Activated naive CD8-positive, alpha-beta T cell (primary cell): Measurements from ENCODE around the gene RMND1.
"Not testable (repeated sequence)": the region's sequence is repeated elsewhere in the genome, so short reads cannot be mapped to it uniquely, and the experiment has no call there.

Source experiments
- H3K27ac Mint-ChIP-seq: one replicate; pipeline ENCODE4 v1.8.0; 2021; ENCODE audit warnings: mixed read lengths
- H3K27me3 Mint-ChIP-seq: one replicate; pipeline ENCODE4 v1.8.0; 2021; ENCODE audit warnings: mixed read lengths
- H3K36me3 Mint-ChIP-seq: one replicate; pipeline ENCODE4 v1.8.0; 2021; ENCODE audit warnings: mixed read lengths
- H3K4me1 Mint-ChIP-seq: one replicate; pipeline ENCODE4 v1.8.0; 2021; ENCODE audit warnings: low read depth, mixed read lengths
- H3K4me3 Mint-ChIP-seq: one replicate; pipeline ENCODE4 v1.8.0; 2021; ENCODE audit warnings: mild to moderate bottlenecking, mixed read lengths
- H3K9me3 Mint-ChIP-seq: one replicate; pipeline ENCODE4 v1.8.0; 2021; ENCODE audit warnings: low read depth, mixed read lengths

RMND1 gene

DNA sequence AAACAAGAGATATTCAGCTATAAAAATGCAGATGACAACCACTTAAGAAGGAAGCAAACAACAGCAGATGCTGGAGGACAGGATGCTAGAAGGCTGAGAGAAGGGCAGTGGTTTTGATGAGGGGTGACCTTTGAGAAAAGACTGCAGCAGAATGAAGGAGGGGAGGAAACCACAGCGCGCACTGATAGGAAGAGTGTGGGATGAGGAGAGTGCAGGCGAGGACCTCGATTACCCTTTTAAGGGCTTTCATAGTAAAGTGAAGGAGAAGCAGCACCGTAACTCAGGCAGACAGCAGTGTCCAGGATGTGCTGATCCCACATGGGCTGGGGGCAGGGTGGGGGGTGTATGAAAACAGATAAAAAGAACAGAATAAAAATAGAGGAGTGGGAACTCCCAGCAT, 79.8 kb downstream of the RMND1 start:
- H3K27ac Mint-ChIP-seq, result peak overlapping the region; percentile 85
- peaks cover 56% of the 10 kb centered on the region for H3K4me1 Mint-ChIP-seq

DNA sequence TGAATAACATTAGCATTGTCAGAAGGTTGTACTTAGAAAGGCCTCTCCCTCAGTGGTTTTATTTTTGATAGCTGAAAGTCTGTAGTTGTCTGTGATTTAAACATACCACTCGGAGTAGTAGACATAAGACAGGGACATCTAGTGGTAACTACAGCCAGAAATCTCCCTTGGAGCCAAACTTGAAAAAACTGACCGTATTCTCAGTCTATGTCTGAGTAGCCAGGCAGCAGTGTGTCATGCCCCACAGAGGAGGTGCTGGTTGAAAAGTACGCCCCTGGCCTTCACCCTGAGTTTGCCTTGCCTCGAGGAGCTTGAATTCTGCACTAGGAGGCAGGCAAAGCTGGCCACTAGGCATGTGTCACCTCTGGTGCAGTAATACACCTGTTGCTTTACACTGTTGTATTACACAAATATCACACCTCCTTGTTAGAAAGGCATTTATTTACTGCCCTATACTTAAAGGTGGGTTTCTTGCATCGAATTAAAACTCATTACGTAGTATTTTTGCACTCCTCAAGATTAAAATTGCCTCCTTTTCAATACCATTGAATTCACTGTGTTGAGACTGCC, 81.3 kb downstream of the RMND1 start:
- peaks cover 19% of the 10 kb centered on the region for H3K36me3 Mint-ChIP-seq
- H3K9me3 Mint-ChIP-seq, result no peaks in the 10 kb centered on the region
- peaks cover 40% of the 10 kb centered on the region for H3K4me1 Mint-ChIP-seq
- no peak overlapping the region for H3K4me3 Mint-ChIP-seq
- H3K27ac Mint-ChIP-seq, result peak overlapping the region; percentile 85
- no peaks in the 10 kb centered on the region for H3K27me3 Mint-ChIP-seq

More for the DNA sequence above, 79.8 kb downstream of the RMND1 start:
- no peaks in the 10 kb centered on the region for H3K27me3 Mint-ChIP-seq
- H3K4me3 Mint-ChIP-seq, result peak overlapping the region; percentile 72
- H3K9me3 Mint-ChIP-seq, result no peaks in the 10 kb centered on the region
- peaks cover 11% of the 10 kb centered on the region for H3K36me3 Mint-ChIP-seq

DNA sequence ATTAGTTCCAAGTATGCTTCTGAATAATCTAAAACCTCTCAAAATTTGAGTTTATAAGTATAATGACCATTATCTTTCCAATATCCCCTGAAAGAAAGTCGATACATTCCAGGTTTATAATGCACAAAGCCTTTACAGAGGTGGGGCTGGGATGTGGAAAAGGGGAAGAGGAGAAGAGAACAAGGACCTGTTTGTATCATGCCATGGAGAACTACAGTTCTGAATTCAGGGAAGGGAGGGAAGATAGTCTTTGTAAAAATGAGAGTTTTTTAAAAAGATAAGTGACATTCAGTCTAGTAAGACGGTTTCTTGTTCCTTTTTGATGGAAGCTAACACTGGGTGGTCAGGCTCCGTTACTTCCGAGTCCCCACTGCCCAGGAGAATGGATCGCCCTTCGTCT, 86.7 kb downstream of the RMND1 start:
- Mint-ChIP-seq H3K4me1 (no peaks in the 10 kb centered on the region), H3K27me3 (no peaks in the 10 kb centered on the region), H3K4me3 (no peak overlapping the region), H3K9me3 (no peaks in the 10 kb centered on the region), H3K36me3 (peaks cover 15% of the 10 kb centered on the region), H3K27ac (no peak overlapping the region)

DNA sequence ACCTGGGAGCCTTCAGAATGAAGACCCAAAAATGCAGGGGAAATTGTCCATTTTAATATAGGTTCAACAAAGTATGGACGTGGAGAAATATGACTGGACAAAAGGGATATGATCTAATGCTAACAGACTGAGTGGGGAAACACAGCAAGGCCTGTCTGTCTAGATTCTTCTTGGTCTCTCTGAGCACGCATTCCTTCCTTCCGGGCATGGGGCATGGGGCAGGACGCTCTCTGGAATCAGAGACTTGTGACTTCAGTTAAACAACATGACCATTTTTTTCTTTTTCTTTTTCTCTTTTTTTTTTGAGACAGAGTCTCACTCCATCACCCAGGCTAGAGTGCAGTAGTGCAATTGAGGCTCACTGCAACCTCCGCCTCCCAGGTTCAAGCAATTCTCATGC, 92.4 kb downstream of the RMND1 start:
- Mint-ChIP-seq H3K4me3 (no peak overlapping the region), H3K27ac (no peak overlapping the region), H3K36me3 (peaks cover 9% of the 10 kb centered on the region), H3K9me3 (no peaks in the 10 kb centered on the region), H3K4me1 (peaks cover 10% of the 10 kb centered on the region), H3K27me3 (no peaks in the 10 kb centered on the region)

DNA sequence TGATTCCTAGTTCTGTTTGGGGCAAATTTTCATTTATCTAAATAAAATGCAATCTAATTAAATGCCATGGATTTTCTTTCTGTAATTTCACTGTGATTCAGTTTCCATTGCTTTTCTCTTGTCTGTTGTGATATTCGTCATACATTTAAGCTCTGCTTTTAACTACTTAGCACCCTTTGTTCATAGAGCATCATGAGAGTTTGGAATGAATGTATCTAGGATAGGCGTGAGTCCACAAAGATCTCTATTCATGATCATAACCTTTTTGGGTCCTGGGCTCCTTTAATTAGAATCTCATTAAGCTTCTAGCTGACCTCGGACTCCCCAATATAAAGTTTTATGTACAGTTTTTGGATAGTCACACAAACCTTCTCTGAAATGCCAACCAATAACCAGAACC, 93.5 kb downstream of the RMND1 start:
- Mint-ChIP-seq H3K27ac (no peak overlapping the region), H3K4me1 (peaks cover 10% of the 10 kb centered on the region), H3K27me3 (no peaks in the 10 kb centered on the region), H3K9me3 (no peaks in the 10 kb centered on the region), H3K36me3 (peaks cover 7% of the 10 kb centered on the region), H3K4me3 (no peak overlapping the region)

DNA sequence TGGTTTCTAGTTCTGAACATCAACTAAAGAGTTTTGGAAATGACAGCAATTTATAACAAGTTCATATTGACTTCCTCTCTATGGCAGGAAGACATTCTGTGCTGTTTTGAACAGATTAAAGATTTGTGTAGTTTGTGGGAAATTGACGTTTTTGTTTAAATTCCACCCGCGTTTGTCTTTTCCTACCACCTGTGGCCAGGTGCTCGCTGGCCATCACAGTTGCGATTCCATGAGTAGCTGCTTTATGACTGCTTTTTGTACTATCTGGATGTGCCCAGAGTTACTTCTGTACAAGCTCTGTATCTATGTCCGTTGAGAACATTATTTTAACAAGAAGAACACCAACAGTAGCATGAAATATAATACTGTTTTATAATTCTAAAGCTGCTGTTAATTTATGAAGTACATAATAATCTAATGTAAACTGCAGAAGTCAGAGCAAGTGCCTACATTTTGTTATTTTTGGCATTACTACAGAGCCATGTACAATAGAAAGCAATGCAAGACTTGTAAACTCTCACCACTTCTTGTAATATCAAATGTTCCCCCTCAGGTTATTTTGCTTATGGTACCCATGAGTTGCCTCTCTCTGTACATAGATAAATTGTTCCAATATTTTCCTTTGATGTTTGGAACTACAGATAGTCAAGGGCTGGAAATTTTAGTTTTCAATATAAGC, 94.0 kb downstream of the RMND1 start:
- H3K4me3 Mint-ChIP-seq, result no peak overlapping the region

DNA sequence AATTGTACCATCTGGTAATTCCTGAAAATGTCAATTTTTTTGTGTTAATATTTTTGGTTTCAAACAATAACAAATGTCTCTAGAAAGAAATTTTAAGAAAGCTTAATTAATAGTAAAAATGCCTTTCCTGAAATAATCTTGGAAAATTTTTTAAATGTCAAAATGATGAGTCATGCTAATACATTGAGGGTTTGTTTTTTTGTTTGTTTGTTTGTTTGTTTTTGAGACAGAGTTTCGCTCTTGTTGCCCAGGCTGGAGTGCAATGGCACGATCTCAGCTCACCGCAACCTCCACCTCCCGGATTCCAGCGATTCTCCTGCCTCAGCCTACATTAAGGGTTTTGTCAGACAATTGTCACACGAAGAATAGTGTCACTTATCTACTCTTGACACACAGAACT, 94.9 kb downstream of the RMND1 start:
- H3K36me3 Mint-ChIP-seq, H3K27ac Mint-ChIP-seq, H3K9me3 Mint-ChIP-seq, H3K4me3 Mint-ChIP-seq, H3K27me3 Mint-ChIP-seq: not testable (repeated sequence)
- peaks cover 10% of the 10 kb centered on the region for H3K4me1 Mint-ChIP-seq

More for the DNA sequence above, 94.0 kb downstream of the RMND1 start:
- no peaks in the 10 kb centered on the region for H3K27me3 Mint-ChIP-seq
- peaks cover 10% of the 10 kb centered on the region for H3K4me1 Mint-ChIP-seq
- H3K36me3 Mint-ChIP-seq, result peaks cover 7% of the 10 kb centered on the region
- no peaks in the 10 kb centered on the region for H3K9me3 Mint-ChIP-seq
- no peak overlapping the region for H3K27ac Mint-ChIP-seq
